Upper lobe of right lung (tissue), 1 donor: ENCODE data around the gene RCE1. TPM values are rescaled to one million over a fixed set of nuclear protein-coding genes. Genes with fewer than 3 reads are reported as not detected.
"Not testable (repeated sequence)": the region's sequence is repeated elsewhere in the genome, so short reads cannot be mapped to it uniquely, and the experiment has no call there.

Source experiments
- ATAC-seq: fragments of 200-7000 bp; cut with Tn5 transposase; one replicate; pipeline ENCODE4 v1.9.1; 2020; ENCODE audit warnings: mild to moderate bottlenecking, moderate library complexity
- DNase-seq: peaks from one replicate; pipeline ENCODE4 v3.0.0-alpha.2; 2020
- H3K27ac ChIP-seq: fragments of 200-600 bp; one replicate; pipeline ENCODE4 v1.8.0; 2022
- H3K27me3 ChIP-seq: fragments of 200-600 bp; one replicate; pipeline ENCODE4 v1.8.0; 2022; ENCODE audit warnings: mild to moderate bottlenecking
- H3K36me3 ChIP-seq: fragments of 200-600 bp; one replicate; pipeline ENCODE4 v1.8.0; 2022
- H3K4me1 ChIP-seq: fragments of 200-600 bp; one replicate; pipeline ENCODE4 v1.8.0; 2022
- H3K4me3 ChIP-seq: fragments of 200-600 bp; one replicate; pipeline ENCODE4 v1.8.0; 2022; ENCODE audit warnings: mild to moderate bottlenecking
- H3K9me3 ChIP-seq: fragments of 200-600 bp; one replicate; pipeline ENCODE4 v1.8.0; 2022
- intact Hi-C: fragments of 100-400 bp; cut with DNase I; formaldehyde crosslinking; loops from one replicate; pipeline ENCODE4 v1.11.0; 2022
- long read RNA-seq: library from polyadenylated mRNA; unstranded; transcript quantifications from one replicate; pipeline ENCODE4 v2.0.0, GENCODE V29; 2021
- total RNA-seq: library from RNA; stranded (reverse); fragmentation: NEBNext Ultra II Directional; extraction: Animal tissue kit (Norgen Biotek cat#: 25700); gene quantifications from one replicate; pipeline ENCODE4 v1.2.1, GENCODE V29; 2021
- TF ChIP-seq, protein P1 (sequence below): fragments of 200-600 bp; IDR thresholded peaks from one replicate; pipeline ENCODE4 v1.8.0; 2022; ENCODE audit warnings: antibody characterized with exemption
- donor health status: DM: no; HTN: yes; CAD: no; lungs with severe emphysema.

Gene RCE1
- total RNA-seq = 18.4 TPM
- long read RNA-seq, transcript RCE1-203 (8 exons, 1,428 nt) = minor isoform, 5 of 30 reads
- long read RNA-seq, transcript RCE1-201 (8 exons, 1,485 nt) = major isoform, 20 of 30 reads
- long read RNA-seq, partial matches to known transcripts = 2 of 30 reads
- long read RNA-seq, other reads (novel, unspliced or antisense) = 1 of 30 reads

GRCh38 chr11:66842896-66843775 lies at the start of gene RCE1:
TSS of gene RCE1 (plus strand) at chr11:66843441. CDS start at chr11:66843456, 15 bp downstream.
- intact Hi-C loops = no loop called here
- peak within 1 kb of the TSS; percentile 99 for H3K27ac ChIP-seq
- H3K4me3 ChIP-seq = peak within 1 kb of the TSS; percentile 97
- ATAC-seq (peak; percentile 97), DNase-seq (peak; percentile 95)
- H3K4me1 ChIP-seq = peaks cover 21% of the 10 kb centered on the region
- H3K27me3 ChIP-seq = no peaks in the 10 kb centered on the region
- H3K9me3 ChIP-seq = no peaks in the 10 kb centered on the region
- TF ChIP-seq, protein P1, sequence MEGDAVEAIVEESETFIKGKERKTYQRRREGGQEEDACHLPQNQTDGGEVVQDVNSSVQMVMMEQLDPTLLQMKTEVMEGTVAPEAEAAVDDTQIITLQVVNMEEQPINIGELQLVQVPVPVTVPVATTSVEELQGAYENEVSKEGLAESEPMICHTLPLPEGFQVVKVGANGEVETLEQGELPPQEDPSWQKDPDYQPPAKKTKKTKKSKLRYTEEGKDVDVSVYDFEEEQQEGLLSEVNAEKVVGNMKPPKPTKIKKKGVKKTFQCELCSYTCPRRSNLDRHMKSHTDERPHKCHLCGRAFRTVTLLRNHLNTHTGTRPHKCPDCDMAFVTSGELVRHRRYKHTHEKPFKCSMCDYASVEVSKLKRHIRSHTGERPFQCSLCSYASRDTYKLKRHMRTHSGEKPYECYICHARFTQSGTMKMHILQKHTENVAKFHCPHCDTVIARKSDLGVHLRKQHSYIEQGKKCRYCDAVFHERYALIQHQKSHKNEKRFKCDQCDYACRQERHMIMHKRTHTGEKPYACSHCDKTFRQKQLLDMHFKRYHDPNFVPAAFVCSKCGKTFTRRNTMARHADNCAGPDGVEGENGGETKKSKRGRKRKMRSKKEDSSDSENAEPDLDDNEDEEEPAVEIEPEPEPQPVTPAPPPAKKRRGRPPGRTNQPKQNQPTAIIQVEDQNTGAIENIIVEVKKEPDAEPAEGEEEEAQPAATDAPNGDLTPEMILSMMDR = no peak
- peaks cover 26% of the 10 kb centered on the region for H3K36me3 ChIP-seq

DNA sequence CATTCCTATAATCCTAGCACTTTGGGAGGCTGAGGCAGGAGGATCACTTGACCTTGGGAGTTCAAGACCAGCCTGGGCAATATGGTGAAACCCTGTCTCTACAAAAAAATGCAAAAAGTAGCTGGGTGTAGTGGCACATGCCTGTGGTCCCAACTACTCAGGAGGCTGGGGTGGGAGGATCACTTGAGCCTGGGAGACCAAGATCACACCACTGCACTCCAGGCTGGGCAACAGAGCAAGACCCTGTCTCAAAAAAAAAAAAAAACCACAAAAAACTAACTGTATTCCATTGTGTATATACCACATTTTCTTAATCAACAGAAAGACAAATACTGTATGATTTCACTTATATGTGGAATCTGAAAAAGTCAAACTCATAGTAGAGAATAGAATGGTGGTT lies 43.4 kb upstream of the RCE1 start:
- H3K27me3 ChIP-seq, H3K36me3 ChIP-seq, H3K9me3 ChIP-seq, H3K4me1 ChIP-seq, H3K4me3 ChIP-seq, DNase-seq, H3K27ac ChIP-seq, intact Hi-C loops, ATAC-seq: not testable (repeated sequence)

DNA sequence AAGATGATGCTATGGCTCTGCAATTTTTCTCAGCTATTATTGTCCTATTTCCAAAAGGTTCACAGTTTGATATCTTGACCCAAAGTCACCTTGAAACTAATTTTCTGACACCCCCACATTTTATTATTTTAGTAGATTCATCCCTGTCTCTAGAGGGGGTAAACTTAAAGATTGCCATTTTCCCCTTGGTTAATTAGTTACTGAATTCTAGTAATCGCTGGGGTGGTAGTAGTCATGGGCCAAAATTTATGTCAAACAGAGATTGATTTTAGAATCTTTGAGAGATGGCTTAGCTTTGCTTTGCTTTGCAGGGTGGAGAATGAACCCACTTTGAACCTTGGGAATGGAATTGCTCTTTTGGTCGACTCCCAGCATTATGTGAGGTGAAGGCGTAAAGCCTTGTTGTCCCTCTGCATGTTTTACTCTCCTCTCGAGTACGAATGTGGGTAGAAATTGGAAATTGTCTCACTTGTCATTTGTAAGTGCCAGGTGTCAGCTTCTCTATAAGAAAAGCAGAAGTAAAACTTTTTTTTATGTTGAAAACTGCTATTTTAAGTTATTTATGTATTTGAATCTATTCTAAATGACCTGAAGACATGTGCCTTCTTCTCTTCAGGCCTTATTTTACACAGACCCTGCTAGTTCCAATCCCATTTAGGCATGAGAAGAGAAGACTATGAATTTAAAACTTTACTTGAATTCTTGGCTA lies 42.4 kb upstream of the RCE1 start:
- no peaks in the 10 kb centered on the region for H3K27me3 ChIP-seq
- no peaks in the 10 kb centered on the region for H3K4me1 ChIP-seq
- no peaks in the 10 kb centered on the region for H3K9me3 ChIP-seq
- intact Hi-C loops = no loop called here
- TF ChIP-seq, protein P1 = no peak
- DNase-seq (no peak), ATAC-seq (no peak)
- no peak overlapping the region for H3K4me3 ChIP-seq
- H3K36me3 ChIP-seq = no peaks in the 10 kb centered on the region
- H3K27ac ChIP-seq = no peak overlapping the region

GRCh38 chr11:66809592-66809991 lies 33.6 kb upstream of the RCE1 start:
- H3K27me3 ChIP-seq = no peaks in the 10 kb centered on the region
- no peak overlapping the region for H3K27ac ChIP-seq
- TF ChIP-seq, protein P1 = no peak
- no peaks in the 10 kb centered on the region for H3K36me3 ChIP-seq
- DNase-seq = no peak
- no peak overlapping the region for H3K4me3 ChIP-seq
- no peaks in the 10 kb centered on the region for H3K4me1 ChIP-seq
- no peak for ATAC-seq
- intact Hi-C loops = no loop called here
- H3K9me3 ChIP-seq = no peaks in the 10 kb centered on the region

GRCh38 chr11:66810576-66811185 lies 32.6 kb upstream of the RCE1 start:
- Histone ChIP-seq H3K4me3 (no peak overlapping the region), H3K36me3 (no peaks in the 10 kb centered on the region), H3K4me1 (no peaks in the 10 kb centered on the region), H3K27ac (no peak overlapping the region), H3K9me3 (no peaks in the 10 kb centered on the region), H3K27me3 (no peaks in the 10 kb centered on the region)
- intact Hi-C loops = no loop called here
- ATAC-seq = no peak
- no peak for DNase-seq
- TF ChIP-seq, protein P1 = no peak
